ENCODE measurements around the gene GRIK4. TPM values are rescaled to one million over a fixed set of nuclear protein-coding genes. Genes with fewer than 3 reads are reported as not detected.

The GRIK4 gene
- total and polyA plus RNA-seq, 2 donors (not counting 3 experiments of a cell fraction or from before 2014, with no cell fraction given) = 0.81 to 1.6 TPM

- TF ChIP-seq, protein P1, sequence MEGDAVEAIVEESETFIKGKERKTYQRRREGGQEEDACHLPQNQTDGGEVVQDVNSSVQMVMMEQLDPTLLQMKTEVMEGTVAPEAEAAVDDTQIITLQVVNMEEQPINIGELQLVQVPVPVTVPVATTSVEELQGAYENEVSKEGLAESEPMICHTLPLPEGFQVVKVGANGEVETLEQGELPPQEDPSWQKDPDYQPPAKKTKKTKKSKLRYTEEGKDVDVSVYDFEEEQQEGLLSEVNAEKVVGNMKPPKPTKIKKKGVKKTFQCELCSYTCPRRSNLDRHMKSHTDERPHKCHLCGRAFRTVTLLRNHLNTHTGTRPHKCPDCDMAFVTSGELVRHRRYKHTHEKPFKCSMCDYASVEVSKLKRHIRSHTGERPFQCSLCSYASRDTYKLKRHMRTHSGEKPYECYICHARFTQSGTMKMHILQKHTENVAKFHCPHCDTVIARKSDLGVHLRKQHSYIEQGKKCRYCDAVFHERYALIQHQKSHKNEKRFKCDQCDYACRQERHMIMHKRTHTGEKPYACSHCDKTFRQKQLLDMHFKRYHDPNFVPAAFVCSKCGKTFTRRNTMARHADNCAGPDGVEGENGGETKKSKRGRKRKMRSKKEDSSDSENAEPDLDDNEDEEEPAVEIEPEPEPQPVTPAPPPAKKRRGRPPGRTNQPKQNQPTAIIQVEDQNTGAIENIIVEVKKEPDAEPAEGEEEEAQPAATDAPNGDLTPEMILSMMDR (IDR thresholded peaks at IDR 0.05; ENCODE audit: extremely low read depth in 1 of 2, insufficient read depth in 1 of 2, low read depth in 1 of 2, low read length in 2 of 2) = no peak
- TF ChIP-seq MYC (IDR thresholded peaks at IDR 0.05; ENCODE audit: low read depth, low read length) (no peak), EZH2 (IDR thresholded peaks at IDR 0.05; ENCODE audit: borderline replicate concordance, low read depth, low read length, severe bottlenecking) (no peak), GATA2 (IDR thresholded peaks at IDR 0.05; ENCODE audit: insufficient read depth, insufficient read length, low read depth, low read length) (no peak), JUN (IDR thresholded peaks at IDR 0.05; ENCODE audit: borderline replicate concordance, insufficient read depth, insufficient read length, low read depth) (no peak), POLR2A (IDR thresholded peaks at IDR 0.05; ENCODE audit: low read depth, low read length) (no peak), POLR2AphosphoS5 (IDR thresholded peaks at IDR 0.05; ENCODE audit: insufficient read depth, low read depth, low read length) (no peak), FOS (IDR thresholded peaks at IDR 0.05; ENCODE audit: borderline replicate concordance, insufficient read depth, low read length) (no peak)
- TF ChIP-seq, protein P2, sequence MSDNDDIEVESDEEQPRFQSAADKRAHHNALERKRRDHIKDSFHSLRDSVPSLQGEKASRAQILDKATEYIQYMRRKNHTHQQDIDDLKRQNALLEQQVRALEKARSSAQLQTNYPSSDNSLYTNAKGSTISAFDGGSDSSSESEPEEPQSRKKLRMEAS (IDR thresholded peaks at IDR 0.05; ENCODE audit: insufficient read depth, insufficient read length) = no peak
- Histone ChIP-seq H2AFZ (ENCODE audit: low read depth, low read length) (no peak overlapping the region), H3K9me1 (replicated peaks; ENCODE audit: control insufficient read depth, extremely low read depth, insufficient read depth, low read length) (no peaks in the 10 kb centered on the region), H3K27me3 (ENCODE audit: control insufficient read depth in 2 of 2, insufficient read depth in 2 of 2, low read length in 2 of 2) (no peaks in the 10 kb centered on the region), H3K79me2 (ENCODE audit: control insufficient read depth, insufficient read depth, low read length) (no peaks in the 10 kb centered on the region), H3K9ac (replicated peaks; ENCODE audit: extremely low read depth, insufficient read depth, low read length) (no peak overlapping the region), H3K27ac (ENCODE audit: insufficient read depth, low read depth, low read length) (no peak overlapping the region), H3K4me3 (replicated peaks in 1 of 3; ENCODE audit: insufficient read depth in 1 of 3, low read depth in 1 of 3, low read length in 3 of 3) (no peak overlapping the region), H3K36me3 (ENCODE audit: control insufficient read depth in 2 of 2, extremely low read depth in 1 of 2, insufficient read depth in 2 of 2, low read length in 2 of 2) (no peaks in the 10 kb centered on the region), H4K20me1 (replicated peaks; ENCODE audit: control insufficient read depth, extremely low read depth, insufficient read depth, low read length) (no peaks in the 10 kb centered on the region), H3K4me2 (ENCODE audit: insufficient read depth, low read length) (no peak overlapping the region), H3K9me3 (replicated peaks; ENCODE audit: control insufficient read depth, insufficient read depth, low read length) (no peaks in the 10 kb centered on the region), H3K4me1 (ENCODE audit: control insufficient read depth, extremely low read depth, insufficient read depth, low read length) (peaks cover 5% of the 10 kb centered on the region)
- no peak for FAIRE-seq
- no peak for DNase-seq (ENCODE audit: low read depth, low spot score)
- dilution Hi-C loops (cut with MboI; ENCODE audit: extremely low pct_ligation_motif_present, low sequenced_read_pairs) (no loop called here), intact Hi-C loops (cut with micrococcal nuclease) (no loop called here)
- CTCF ChIA-PET = no interaction called here
- POLR2A ChIA-PET = no interaction called here
- no TSS peak for BruUV-seq (replicated peaks)
Measured at GRCh38 chr11:120608061-120608460, 96.5 kb downstream of the GRIK4 start.
